Caco-2 (cell line): ENCODE measurements around the gene EIF1B. TPM values are rescaled to one million over a fixed set of nuclear protein-coding genes. Genes with fewer than 3 reads are reported as not detected.
"Not testable (repeated sequence)": the region's sequence is repeated elsewhere in the genome, so short reads cannot be mapped to it uniquely, and the experiment has no call there.

Experiments
- BruUV-seq: library from RNA; stranded (reverse); fragments of 400-500 nt; replicated peaks from 2 replicates; lab custom pipeline; 2021; lab: Mats Ljungman, UMichigan
- CTCF ChIA-PET: fragments of 300-600 bp; sonication (Branson Sonifier 250); formaldehyde crosslinking; loops from one replicate; lab custom pipeline; 2022; ENCODE audit warnings: antibody characterized with exemption; lab: Charles Lee
- POLR2A ChIA-PET: fragments of 300-600 bp; sonication (Branson Sonifier 250); formaldehyde crosslinking; loops from one replicate; lab custom pipeline; 2022; ENCODE audit warnings: antibody characterized with exemption; lab: Charles Lee
- DNase-seq, 2 experiments: peaks; one replicate each; pipeline versions ENCODE4 v3.0.0 to v3.0.0-alpha.2; 2020 to 2022
- H3K27me3 ChIP-seq: replicated peaks from 2 replicates; pipeline ENCODE4 v1.6.0; 2011; ENCODE audit warnings: low read length; ENCODE audit not compliant: control insufficient read depth, insufficient read depth
- H3K36me3 ChIP-seq: 2 replicates; pipeline ENCODE4 v1.5.1; 2011; ENCODE audit warnings: low read length; ENCODE audit not compliant: control insufficient read depth, insufficient read depth
- H3K4me1 ChIP-seq: fragments of 250-450 bp; sonication (Bioruptor Pico); 2 replicates; pipeline ENCODE4 v1.5.1; 2020; ENCODE audit warnings: mild to moderate bottlenecking
- H3K4me3 ChIP-seq: 2 replicates; pipeline ENCODE4 v1.5.1; 2011; ENCODE audit warnings: low read depth, mild to moderate bottlenecking, control low read depth, low read length
- H3K9me3 ChIP-seq: fragments of 250-450 bp; sonication (Bioruptor Pico); 2 replicates; pipeline ENCODE4 v1.5.1; 2020; ENCODE audit warnings: mild to moderate bottlenecking, moderate library complexity
- H3K27ac Mint-ChIP-seq: one replicate; pipeline ENCODE4 v1.8.0; 2022; ENCODE audit warnings: mixed read lengths; ENCODE audit not compliant: unreplicated experiment
- H3K27me3 Mint-ChIP-seq: one replicate; pipeline ENCODE4 v1.8.0; 2022; ENCODE audit warnings: mixed read lengths; ENCODE audit not compliant: insufficient read depth, unreplicated experiment
- H3K36me3 Mint-ChIP-seq: one replicate; pipeline ENCODE4 v1.8.0; 2022; ENCODE audit warnings: mild to moderate bottlenecking, mixed read lengths; ENCODE audit not compliant: insufficient read depth, unreplicated experiment
- H3K4me1 Mint-ChIP-seq: one replicate; pipeline ENCODE4 v1.8.0; 2022; ENCODE audit warnings: low read depth, mixed read lengths; ENCODE audit not compliant: unreplicated experiment
- H3K4me3 Mint-ChIP-seq: one replicate; pipeline ENCODE4 v1.8.0; 2022; ENCODE audit warnings: mild to moderate bottlenecking, moderate library complexity, mixed read lengths; ENCODE audit not compliant: unreplicated experiment
- H3K9me3 Mint-ChIP-seq: one replicate; pipeline ENCODE4 v1.8.0; 2022; ENCODE audit warnings: mixed read lengths; ENCODE audit not compliant: unreplicated experiment
- intact Hi-C: fragments of 100-400 bp; cut with micrococcal nuclease; formaldehyde crosslinking; loops from one replicate; pipeline ENCODE4 v1.10.0; 2022; ENCODE audit not compliant: unreplicated experiment
- total RNA-seq: library from RNA; stranded (reverse); gene quantifications from 2 replicates; pipeline ENCODE4 v1.2.3, GENCODE V29; 2022
- TF ChIP-seq, protein P1 (sequence below), 2 experiments: fragments of 200-600 bp in 1 of 2; IDR thresholded peaks; 1 replicate in 1 of 2; 2 replicates in 1 of 2; pipeline versions ENCODE4 v1.5.1 to v1.8.0; 2011 to 2022; ENCODE audit warnings: antibody characterized with exemption in 1 of 2, control low read depth in 1 of 2, inconsistent platforms in 1 of 2, low read depth in 1 of 2, low read length in 1 of 2, mild to moderate bottlenecking in 1 of 2, moderate library complexity in 1 of 2; ENCODE audit not compliant: insufficient read depth in 1 of 2, severe bottlenecking in 1 of 2, unreplicated experiment in 1 of 2

The EIF1B gene
- total RNA-seq, 1 experiment from 2014 or later = 45.8 TPM

GRCh38 chr3:40278791-40279190 lies 30.7 kb upstream of the EIF1B start:
- ChIA-PET CTCF (no interaction called here), POLR2A (no interaction called here)
- no TSS peak for BruUV-seq
- Histone ChIP-seq H3K4me1 (no peaks in the 10 kb centered on the region), H3K4me3 (no peak overlapping the region), H3K9me3 (no peaks in the 10 kb centered on the region), H3K36me3 (no peaks in the 10 kb centered on the region), H3K27me3 (no peaks in the 10 kb centered on the region)
- Mint-ChIP-seq H3K27ac (no peak overlapping the region), H3K27me3 (peaks cover 20% of the 10 kb centered on the region), H3K4me3 (no peak overlapping the region), H3K36me3 (no peaks in the 10 kb centered on the region), H3K9me3 (no peaks in the 10 kb centered on the region), H3K4me1 (no peaks in the 10 kb centered on the region)
- DNase-seq = no peak
- TF ChIP-seq, protein P1, sequence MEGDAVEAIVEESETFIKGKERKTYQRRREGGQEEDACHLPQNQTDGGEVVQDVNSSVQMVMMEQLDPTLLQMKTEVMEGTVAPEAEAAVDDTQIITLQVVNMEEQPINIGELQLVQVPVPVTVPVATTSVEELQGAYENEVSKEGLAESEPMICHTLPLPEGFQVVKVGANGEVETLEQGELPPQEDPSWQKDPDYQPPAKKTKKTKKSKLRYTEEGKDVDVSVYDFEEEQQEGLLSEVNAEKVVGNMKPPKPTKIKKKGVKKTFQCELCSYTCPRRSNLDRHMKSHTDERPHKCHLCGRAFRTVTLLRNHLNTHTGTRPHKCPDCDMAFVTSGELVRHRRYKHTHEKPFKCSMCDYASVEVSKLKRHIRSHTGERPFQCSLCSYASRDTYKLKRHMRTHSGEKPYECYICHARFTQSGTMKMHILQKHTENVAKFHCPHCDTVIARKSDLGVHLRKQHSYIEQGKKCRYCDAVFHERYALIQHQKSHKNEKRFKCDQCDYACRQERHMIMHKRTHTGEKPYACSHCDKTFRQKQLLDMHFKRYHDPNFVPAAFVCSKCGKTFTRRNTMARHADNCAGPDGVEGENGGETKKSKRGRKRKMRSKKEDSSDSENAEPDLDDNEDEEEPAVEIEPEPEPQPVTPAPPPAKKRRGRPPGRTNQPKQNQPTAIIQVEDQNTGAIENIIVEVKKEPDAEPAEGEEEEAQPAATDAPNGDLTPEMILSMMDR (IDR thresholded peaks at IDR 0.05; ENCODE audit: insufficient read depth in 1 of 2, low read depth in 1 of 2, low read length in 1 of 2, severe bottlenecking in 1 of 2, unreplicated experiment in 1 of 2) = no peak
- intact Hi-C loops = no loop called here

- no peaks in the 10 kb centered on the region for H3K4me1 Mint-ChIP-seq
- intact Hi-C loops = no loop called here
- DNase-seq = no peak
- POLR2A ChIA-PET = no interaction called here
- Histone ChIP-seq H3K27me3 (no peaks in the 10 kb centered on the region), H3K36me3 (no peaks in the 10 kb centered on the region), H3K4me1 (no peaks in the 10 kb centered on the region), H3K4me3 (no peak overlapping the region), H3K9me3 (no peaks in the 10 kb centered on the region)
- H3K27ac Mint-ChIP-seq = no peak overlapping the region
- CTCF ChIA-PET = no interaction called here
- no peaks in the 10 kb centered on the region for H3K36me3 Mint-ChIP-seq
- BruUV-seq = no TSS peak
- peaks cover 18% of the 10 kb centered on the region for H3K27me3 Mint-ChIP-seq
- no peaks in the 10 kb centered on the region for H3K9me3 Mint-ChIP-seq
- H3K4me3 Mint-ChIP-seq = no peak overlapping the region
- TF ChIP-seq, protein P1 (IDR thresholded peaks at IDR 0.05; ENCODE audit: insufficient read depth in 1 of 2, low read depth in 1 of 2, low read length in 1 of 2, severe bottlenecking in 1 of 2, unreplicated experiment in 1 of 2) = no peak
Observed at GRCh38 chr3:40281995-40282394, 27.5 kb upstream of the EIF1B start.

DNA sequence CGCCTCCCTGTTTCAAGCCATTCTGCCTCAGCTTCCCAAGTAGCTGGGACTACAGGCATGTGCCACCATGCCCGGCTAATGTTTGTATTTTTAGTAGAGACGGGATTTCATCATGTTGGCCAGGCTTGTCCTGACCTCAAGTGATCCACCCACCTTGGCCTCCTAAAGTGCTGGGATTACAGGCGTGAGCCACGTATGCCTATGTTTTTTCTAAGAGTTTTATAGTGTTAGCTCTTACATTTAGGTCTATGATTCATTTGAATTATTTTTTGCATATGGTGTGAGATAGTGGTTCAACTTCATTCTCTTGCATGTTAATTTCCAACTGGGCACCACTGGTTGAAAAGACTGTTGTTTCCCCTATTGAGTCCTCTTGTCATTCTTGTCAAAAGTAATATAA lies 26.4 kb upstream of the EIF1B start:
- intact Hi-C loops, H3K9me3 Mint-ChIP-seq, POLR2A ChIA-PET, H3K9me3 ChIP-seq, H3K36me3 Mint-ChIP-seq, H3K36me3 ChIP-seq, H3K4me1 Mint-ChIP-seq, H3K27ac Mint-ChIP-seq, H3K4me1 ChIP-seq, CTCF ChIA-PET, H3K27me3 ChIP-seq, H3K4me3 ChIP-seq, H3K4me3 Mint-ChIP-seq, BruUV-seq, DNase-seq: not testable (repeated sequence)
- peaks cover 18% of the 10 kb centered on the region for H3K27me3 Mint-ChIP-seq

GRCh38 chr3:40287248-40287647 lies 22.3 kb upstream of the EIF1B start:
- no peak overlapping the region for H3K4me3 ChIP-seq
- H3K27me3 ChIP-seq = no peaks in the 10 kb centered on the region
- no peak for DNase-seq
- H3K4me1 ChIP-seq = 0 out of 2 replicates have a peak, but pooled peaks cover 8% of the 10 kb centered on the region
- Mint-ChIP-seq H3K4me3 (no peak overlapping the region), H3K9me3 (no peaks in the 10 kb centered on the region), H3K4me1 (no peaks in the 10 kb centered on the region), H3K27ac (no peak overlapping the region), H3K36me3 (no peaks in the 10 kb centered on the region), H3K27me3 (peaks cover 7% of the 10 kb centered on the region)
- H3K9me3 ChIP-seq = no peaks in the 10 kb centered on the region
- TF ChIP-seq, protein P1 (IDR thresholded peaks at IDR 0.05; ENCODE audit: insufficient read depth in 1 of 2, low read depth in 1 of 2, low read length in 1 of 2, severe bottlenecking in 1 of 2, unreplicated experiment in 1 of 2) = no peak
- ChIA-PET POLR2A (no interaction called here), CTCF (no interaction called here)
- BruUV-seq = no TSS peak
- H3K36me3 ChIP-seq = no peaks in the 10 kb centered on the region
- intact Hi-C loops = no loop called here
